NCI-H2196 (cell line): Measurements from ENCODE around the gene LRBA.
"Not testable (repeated sequence)": the region's sequence is repeated elsewhere in the genome, so short reads cannot be mapped to it uniquely, and the experiment has no call there.

Source experiments
- DNase-seq: peaks from one replicate; lab custom pipeline; 2025; ENCODE audit not compliant: unreplicated experiment; lab: John Stamatoyannopoulos, UW

The LRBA gene

DNA sequence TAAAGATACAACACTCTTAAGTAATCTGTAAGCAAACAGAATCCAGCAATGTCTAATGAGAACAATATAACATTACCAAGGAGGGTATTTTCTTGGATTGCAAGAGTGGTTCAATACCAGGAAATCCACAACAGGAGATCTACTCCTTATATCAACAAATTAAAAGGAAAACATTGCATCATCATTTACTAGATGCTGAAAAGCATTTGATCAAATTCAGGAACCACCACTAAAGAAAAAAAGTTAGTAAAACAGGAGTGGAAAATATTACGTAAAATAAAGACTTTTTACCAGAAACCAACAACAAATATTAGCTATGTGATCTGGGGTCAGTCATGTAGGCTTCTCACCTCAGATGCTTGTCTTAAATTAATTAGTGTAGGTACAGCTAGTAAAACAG lies 499.9 kb downstream of the LRBA start:
- no peak for DNase-seq

DNA sequence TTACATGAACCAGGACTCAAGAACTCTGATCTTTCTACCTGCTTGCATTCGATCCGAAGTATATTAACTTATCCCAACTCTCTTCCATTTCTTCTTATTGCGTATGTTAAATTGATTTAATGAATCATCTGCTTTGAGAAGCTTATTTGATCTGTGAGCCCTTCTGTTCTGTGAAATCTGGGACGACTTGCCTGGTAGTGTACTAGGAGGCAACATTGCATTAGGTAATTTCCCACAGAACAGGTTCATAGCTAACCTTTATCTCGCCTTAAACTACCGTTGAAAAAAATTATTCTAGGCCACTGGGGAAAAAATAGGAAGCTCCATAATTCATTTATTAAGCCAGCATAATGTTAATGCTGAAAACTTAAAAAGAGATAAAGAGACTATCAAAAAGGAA lies 500.4 kb downstream of the LRBA start:
- no peak for DNase-seq

DNA sequence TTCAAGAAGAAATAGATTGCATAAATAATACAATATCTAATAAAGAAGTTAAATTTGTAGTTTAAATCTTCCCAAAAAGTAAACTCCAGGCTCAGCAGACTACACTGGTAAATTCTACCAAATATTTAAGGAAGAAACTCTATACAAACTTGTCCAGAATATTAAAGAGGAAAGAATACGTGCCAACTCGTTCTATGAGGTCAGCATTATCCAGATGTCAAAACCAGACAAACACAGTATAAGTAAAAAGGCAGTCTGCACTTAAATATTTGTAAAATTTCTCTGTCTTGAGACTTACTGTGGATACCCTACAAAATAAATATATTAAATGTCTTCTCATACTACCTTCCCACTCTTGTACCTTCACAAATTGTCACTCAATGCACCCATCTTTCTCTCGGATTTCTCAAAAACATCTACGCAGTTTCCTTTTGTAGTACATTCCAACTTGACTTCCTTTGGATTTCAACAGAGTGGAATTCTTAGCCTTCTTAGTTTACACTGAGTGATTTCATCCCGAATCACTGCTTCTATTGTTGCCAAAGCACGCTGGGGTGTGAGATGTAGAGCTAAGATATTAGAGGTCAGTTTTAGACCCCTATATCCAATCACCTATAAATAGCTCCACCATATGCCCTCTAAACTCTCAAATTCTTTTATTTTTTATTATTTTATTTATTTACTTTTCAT lies 504.8 kb downstream of the LRBA start:
- no peak for DNase-seq

DNA sequence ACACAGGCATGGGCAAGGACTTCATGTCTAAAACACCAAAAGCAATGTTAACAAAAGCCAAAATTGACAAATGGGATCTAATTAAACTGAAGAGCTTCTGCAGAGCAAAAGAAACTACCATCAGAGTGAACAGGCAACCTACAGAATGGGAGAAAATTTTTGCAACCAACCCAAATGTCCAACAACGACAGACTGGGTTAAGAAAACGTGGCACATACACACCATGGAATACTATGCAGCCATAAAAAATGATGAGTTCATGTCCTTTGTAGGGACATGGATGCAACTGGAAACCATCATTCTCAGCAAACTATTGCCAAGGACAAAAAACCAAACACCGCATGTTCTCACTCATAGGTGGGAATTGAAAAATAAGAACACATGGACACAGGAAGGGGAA lies 507.4 kb downstream of the LRBA start:
- DNase-seq = not testable (repeated sequence)

DNA sequence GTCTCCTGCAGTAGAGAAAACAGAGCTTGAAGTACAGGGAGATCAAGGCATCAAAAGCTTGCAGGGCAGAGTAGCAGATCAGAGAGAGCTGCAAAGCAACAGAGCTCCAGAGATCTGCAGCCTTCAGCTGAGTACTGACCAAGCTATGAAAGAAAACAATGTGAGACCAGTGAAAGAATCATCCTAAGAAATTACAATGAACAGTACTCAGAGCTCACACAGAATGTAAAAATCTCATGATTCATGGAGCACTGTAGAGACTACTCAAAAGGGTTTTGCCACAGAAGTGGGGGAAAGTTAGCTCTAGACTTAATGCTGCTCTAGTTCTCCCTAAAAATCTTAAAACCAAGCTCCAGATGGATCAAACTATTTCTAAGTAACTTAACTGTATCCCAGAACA lies 513.1 kb downstream of the LRBA start:
- DNase-seq = no peak

DNA sequence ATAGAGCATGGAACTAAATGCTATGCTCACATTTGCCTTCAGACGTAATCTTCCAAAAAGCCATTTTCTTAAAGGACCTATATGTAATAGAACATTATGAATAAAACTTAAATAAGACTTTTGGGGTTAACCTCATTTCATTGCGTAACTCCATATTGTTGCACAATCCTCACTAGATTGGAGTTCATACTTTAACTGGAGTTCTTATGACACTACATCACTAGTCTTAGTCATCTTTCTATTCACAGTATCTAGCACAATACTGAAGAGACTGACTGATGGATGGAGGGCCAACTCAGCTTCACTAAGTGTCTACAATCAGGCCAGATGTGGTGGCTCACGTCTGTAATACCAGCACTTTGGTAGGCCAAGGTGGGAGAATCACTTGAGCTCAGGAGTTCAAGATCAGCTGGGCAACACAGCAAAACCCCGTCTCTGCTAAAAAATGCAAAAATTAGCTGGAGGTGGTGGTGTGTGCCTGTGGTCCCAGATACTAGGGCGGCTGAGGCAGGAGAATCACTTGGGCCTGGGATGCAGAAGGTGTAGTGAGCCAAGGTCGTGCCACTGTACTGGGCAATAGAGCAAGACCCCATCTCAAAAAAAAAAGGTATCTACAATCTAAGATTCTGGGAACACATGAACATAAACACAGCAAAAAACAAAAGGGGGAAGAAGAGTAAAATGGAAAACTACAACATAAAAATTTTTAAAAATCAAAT lies 513.9 kb downstream of the LRBA start:
- no peak for DNase-seq

DNA sequence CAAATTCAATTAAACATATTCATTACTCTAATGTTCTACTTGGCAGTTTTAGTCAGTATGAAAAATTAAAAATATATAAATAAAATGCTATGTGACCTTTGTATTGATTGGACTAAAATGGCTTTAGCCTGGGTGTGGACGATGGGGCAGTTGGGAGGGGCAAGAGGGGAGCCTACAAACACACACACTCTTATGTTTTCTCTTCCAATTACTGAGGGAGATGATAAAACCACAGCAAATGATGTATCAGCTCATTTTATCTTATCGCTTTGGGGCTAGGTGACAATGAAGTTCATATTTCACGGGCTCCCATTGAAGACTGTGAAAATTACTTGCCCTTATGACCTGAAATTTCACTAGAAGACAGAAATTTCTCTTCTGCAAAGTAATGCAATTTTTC lies 517.5 kb downstream of the LRBA start:
- no peak for DNase-seq

DNA sequence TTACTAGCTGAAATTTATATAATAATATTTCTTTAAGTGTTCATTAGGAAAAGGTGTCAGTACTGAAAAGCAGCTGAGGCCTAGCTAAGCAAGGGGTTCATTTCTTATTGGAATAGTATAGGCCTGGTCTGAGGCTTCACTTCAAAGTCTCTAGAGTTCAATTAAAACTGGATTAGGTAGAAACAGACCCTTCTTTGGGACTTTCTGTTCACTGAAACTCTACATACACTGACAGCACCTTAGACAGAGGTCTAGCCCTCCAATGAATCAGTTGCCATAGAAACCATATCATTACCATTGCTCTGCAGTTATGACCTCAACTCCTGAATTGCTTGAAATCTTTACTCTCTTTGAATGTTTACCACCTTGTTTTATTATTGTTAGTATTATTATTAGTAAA lies 519.5 kb downstream of the LRBA start:
- DNase-seq = no peak

DNA sequence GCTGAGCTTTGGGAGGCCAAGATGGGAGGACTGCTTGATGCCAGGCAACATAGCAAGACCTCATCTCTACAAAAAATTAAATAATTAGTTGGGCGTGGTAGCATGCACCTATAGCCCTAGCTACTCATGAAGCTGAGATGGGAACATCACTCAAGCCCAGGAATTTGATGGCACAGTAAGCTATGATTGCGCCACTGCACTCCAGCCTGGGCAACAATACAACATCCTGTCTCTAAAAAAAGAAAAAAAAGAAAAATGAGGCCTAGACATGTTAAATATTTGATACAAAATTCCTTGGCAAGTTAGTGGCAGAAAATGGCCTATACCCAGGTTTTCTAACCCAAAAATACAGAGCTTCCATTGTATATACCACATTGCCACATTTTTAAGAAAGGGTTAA lies 521.2 kb downstream of the LRBA start:
- no peak for DNase-seq

DNA sequence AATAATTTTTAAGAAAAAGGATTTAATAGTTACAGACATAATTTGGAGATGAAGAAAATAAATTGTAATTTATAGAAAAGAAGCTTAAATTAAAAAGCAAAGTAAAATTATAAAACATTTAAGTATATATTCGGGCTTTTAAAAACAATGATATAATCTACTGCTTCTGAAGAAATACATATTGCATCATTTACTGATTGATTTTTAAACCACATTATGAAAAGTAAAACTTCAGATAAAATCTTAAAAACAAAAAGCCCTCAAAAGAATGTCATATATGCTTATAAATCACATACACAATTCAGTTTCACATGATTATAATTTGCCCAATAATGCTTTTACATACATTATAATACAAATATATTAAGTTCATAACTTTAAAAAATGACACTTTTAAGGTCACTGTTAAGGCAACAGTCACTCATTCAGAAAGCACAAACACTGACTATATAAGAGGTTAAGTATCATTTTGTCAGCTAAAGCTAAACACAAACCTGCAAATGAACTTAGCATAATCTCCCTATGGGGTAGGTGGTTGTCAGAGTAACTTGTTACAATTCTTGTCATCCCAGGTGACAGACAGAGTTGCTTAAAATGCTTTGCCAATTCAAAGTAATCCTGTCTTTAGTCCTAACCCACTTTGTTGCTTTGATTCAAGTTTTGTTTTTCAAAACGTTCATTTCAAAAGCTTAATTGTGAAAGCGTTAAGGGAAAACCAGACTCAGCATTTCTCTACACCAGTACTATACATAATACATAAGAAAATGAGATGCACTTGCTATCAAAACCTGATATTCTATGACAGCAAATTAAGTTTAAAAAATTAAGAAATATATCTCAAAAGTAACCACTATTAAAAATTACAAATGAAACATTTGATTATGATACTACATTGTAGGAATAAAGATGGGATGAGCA lies 523.7 kb downstream of the LRBA start:
- DNase-seq = no peak

DNA sequence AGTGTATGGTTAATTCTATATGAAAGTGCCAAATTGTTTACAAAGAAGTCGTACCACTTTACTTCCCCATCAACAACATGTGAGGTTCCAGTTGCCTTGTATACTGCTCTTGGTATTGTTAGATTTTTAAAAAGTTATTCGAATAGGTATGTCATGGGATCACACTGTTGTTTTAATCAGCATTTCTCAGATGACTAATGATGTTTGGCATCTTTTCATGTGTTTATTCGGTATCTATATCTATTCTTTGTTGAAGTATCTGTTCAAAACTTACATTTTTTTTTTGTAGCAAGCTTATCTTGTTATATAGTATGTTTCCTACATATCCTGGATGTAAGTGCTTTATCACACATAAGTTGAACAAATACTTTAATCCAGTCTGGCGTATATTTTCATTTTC lies 532.5 kb downstream of the LRBA start:
- no peak for DNase-seq

DNA sequence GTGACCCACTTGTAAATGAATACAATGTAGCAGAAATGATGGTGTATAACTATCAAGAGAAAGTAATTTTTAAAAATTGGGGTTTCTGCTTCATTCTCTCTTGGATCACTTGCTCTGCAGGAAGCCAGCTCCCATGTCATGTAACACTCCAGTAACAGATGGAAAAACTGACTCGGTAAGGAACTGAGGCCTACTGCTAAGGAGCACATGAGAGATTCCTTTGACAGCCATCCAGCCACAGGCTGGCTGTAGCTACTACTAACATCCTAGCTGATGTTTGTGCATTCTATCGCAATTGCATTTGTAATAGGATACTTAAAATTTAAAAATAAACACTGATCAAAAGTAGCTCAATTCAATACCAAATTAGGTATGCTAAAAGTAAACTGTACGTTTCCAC lies 535.4 kb downstream of the LRBA start:
- no peak for DNase-seq

DNA sequence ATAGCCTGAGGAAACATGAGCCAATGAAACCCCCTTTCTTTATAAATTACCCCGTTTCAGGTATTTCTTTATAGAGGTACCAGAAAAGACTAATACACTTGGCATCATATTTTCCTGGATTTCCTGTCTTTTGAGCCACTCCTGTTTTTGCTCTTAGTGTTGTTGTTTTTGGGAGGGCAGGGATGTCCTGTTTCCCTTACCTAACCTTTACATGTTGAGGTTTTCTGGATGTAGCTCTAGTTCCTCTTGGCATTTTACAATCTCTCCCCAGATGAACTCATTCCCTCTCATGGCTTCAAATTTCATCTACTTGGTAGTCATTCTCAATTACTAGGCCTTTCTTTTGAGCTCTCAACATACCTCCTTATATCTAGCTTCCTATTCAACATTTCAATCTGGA lies 537.2 kb downstream of the LRBA start:
- no peak for DNase-seq

DNA sequence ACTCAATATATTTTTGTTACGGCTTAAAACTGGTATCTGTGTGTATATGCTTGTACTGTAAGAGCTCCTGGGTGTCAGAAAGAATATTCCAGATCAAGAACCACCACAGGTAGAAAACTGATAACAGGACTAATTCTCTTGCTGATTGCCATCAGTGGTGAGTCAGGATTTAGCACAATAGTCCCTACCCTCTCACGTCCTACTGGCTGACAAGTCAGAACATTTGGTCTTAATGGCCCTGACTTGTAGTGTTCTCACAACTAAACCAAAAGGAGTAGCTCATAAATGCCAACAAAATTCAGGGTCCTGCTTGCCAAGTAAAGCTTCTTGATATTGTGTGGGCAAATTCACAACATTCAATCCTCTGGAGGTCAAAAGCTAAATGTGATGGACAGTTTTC lies 538.3 kb downstream of the LRBA start:
- no peak for DNase-seq

DNA sequence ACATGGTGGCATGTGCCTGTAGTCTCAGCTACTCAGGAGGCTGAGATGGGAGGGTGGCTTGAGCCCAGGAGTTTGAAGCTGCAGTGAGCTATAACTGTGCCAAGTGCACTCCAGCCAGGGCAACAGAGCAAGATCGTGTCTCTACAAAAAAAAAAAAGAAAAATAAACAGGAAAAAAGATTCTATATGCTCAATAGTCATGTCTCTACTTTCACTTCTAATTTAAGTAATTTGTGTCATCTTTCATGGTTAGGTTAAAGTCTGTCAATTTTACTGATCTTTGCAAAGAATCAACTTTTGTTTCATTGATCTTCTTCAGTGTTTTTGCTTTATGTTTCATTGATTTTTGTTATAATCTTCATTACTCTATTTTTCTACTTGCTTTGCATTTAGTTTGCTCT lies 539.3 kb downstream of the LRBA start:
- no peak for DNase-seq

DNA sequence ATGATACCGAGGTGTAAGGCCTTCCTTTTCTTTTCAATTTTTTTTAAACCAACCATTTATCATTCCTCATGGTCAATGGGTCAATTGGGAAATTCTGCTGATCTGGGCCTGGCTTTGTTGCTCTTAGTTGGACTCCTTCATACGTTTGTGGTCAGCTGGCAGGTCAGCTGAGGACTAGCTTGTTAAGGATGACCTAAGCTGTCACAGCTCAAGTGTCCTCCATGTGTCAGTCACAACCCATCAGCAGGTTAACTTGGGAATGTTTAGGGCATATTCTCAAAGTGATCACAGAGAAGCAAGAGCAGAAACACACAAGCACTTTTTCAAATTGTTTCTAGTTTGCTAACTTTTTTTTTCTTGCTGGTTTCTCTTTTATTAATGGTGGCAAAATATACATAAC lies 550.6 kb downstream of the LRBA start:
- DNase-seq = no peak

DNA sequence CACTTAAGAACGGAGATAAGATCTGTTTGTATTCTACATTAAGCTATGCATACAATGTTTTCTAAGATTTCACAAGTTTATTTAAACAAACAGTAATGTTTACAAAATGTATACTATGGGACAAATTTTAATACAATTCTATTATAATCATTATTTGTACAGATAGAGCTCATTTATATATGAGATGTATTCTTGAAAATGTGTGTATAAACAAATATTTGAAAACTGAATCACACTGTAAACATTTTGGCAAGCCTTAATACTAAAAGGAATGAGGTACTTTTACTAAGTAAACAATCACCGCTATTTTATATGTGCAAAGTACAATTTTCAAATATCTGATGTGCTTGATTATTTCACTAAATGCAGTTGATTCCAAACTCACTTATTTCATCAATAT lies 552.3 kb downstream of the LRBA start:
- DNase-seq = no peak

DNA sequence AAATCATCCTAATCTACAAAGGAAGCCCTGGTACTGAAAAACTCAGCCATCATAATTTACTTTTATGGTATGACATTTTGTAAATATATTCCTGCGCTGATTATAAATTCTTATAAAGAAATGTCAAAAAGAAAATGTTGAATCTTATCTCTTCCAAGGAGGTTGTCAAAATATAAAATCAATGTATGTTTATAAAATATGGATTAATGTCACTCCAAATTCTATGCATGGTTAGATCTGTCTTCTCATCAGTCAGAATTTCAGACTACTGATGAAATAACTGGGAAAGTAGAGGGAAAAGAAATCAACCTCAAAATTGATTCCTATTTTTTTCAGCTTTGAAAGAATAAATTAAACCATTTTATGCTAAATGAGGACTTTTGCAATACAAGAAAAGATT lies 553.1 kb downstream of the LRBA start:
- DNase-seq = no peak

DNA sequence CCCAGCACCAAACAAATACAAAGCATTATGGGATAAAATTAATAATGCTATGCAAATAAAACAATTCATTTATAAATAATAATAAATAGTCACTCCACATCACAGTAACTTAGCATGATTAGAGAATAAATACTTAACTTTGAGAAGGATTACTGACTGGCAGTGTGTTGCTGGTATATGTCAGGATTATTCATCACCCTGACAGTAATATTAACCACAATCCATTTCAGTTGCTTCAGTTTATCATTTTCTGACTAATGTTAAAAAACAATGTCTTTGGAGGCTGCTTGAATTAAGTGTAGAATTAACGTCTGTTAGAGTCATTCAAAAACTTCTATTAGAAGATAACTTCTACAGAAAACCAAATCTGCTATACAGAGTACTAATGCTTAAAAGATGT lies 557.3 kb downstream of the LRBA start:
- DNase-seq = no peak

DNA sequence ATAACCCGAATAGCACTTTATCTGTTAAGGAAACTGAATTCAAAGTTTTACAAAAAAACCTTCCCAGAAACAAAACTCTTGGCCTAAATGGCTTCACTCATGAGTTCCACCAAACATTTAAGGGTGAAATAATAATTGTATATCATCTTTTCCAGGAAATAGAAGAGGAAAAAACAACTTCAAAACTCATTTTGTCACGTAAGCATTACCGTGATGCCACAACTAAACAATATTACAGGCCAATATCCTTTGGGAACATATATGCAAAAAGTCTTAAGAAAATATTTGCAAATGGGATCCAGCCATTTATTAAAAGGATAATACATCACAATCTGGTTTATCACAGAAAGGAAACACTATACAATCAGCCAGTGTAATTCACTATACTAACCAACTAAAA lies 563.2 kb downstream of the LRBA start:
- no peak for DNase-seq

DNA sequence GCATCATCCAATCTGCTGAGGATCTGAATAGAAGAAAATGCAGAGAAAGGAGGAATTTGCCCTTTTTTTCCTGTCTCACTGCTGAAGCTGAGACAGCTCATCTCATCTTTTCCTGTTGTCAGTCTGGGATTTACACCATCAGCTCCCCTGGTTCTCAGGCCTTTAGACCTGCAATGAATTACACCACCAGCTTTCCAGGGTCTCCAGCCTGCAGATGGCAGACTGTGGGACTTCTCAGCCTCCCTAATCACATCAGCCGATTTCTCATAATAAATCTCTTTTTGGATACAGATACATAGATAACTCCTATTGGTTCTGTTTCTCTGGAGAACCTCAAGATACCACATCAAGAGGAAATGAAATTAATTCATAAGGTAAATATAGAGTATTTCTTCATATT lies 567.7 kb downstream of the LRBA start:
- no peak for DNase-seq

DNA sequence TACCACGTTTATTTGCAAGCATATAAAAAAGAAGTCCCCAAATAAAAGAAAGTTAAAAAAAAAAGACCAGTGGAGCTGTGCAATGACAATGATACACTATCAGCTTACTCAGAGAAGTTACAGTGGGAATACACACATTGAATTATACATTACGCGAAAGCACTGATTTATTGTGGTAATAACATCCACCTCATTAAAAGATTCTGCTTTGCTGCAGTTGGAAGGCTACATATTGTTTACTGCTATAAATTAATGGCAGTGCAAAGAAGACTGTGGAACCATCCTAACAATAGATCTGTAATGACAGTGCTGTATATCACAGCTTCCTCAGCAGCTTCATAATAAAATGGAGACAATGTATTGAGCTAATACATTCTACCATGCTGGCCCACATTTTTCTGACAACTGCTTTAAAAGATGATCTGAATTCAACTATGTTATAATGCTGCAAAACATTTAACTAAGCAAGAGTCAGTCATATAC lies 575.6 kb downstream of the LRBA start:
- no peak for DNase-seq
